22Rv1 (cell line): ENCODE measurements around the gene UGT2B17.
"Not testable (repeated sequence)": the region's sequence is repeated elsewhere in the genome, so short reads cannot be mapped to it uniquely, and the experiment has no call there.

Source experiments
- H3K27ac ChIP-seq: fragments of 450-650 bp; 2 replicates; pipeline ENCODE4 v1.5.1; 2017
- ZFX ChIP-seq: fragments of 450-650 bp; IDR thresholded peaks from 2 replicates; pipeline ENCODE4 v1.6.1; 2017; ENCODE audit warnings: antibody characterized with exemption, borderline replicate concordance
- TF ChIP-seq, protein P1 (sequence below): fragments of 450-650 bp; IDR thresholded peaks from 2 replicates; pipeline ENCODE4 v1.5.1; 2017; ENCODE audit warnings: mild to moderate bottlenecking

The UGT2B17 gene

DNA sequence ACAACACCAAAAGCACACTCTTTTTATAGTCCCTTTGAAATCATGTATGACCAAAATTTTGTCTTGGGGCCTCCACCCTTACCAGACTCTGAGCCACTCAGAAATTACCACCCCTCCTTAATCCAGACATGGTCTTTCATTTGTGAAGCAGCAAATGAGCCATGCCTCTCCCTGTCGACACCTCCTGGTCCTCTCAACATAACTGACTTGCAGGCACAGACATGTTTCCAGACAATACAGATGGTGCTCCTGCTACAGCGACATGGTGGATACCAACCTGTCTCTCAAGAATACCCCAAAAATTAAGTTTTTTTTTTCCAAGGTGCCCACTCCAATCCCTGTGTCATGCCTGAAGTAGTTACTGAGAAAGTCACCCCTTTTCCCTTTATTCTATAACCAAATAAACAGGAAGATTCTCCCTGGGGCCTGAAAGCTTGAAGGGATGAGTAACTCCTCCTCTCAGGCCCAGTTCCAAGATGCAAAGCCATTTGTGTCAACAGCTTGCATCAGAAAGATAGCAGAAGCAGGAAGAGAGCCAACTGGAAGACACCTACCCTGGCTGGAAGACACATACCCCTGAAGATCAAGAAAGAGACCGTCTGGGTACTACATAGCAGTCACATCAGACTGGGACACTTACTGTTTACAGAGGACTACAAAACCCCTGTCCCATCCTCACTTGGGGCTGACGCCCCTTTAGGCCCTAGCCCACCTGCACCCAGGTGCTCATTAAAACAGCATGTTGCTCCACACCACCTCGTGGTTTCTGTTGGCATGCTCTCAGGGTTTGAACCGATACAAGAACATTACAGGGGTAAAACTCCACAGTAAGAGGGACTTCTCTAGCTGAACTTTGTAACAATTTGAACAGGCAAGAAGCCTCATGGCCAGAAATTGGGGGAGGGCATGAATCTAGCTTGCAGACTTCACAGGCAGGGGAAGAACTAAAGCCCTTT, 5.5 kb upstream of the UGT2B17 start:
- H3K27ac ChIP-seq = no peak overlapping the region
- TF ChIP-seq ZFX = no peak
- TF ChIP-seq, protein P1, sequence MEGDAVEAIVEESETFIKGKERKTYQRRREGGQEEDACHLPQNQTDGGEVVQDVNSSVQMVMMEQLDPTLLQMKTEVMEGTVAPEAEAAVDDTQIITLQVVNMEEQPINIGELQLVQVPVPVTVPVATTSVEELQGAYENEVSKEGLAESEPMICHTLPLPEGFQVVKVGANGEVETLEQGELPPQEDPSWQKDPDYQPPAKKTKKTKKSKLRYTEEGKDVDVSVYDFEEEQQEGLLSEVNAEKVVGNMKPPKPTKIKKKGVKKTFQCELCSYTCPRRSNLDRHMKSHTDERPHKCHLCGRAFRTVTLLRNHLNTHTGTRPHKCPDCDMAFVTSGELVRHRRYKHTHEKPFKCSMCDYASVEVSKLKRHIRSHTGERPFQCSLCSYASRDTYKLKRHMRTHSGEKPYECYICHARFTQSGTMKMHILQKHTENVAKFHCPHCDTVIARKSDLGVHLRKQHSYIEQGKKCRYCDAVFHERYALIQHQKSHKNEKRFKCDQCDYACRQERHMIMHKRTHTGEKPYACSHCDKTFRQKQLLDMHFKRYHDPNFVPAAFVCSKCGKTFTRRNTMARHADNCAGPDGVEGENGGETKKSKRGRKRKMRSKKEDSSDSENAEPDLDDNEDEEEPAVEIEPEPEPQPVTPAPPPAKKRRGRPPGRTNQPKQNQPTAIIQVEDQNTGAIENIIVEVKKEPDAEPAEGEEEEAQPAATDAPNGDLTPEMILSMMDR = no peak

DNA sequence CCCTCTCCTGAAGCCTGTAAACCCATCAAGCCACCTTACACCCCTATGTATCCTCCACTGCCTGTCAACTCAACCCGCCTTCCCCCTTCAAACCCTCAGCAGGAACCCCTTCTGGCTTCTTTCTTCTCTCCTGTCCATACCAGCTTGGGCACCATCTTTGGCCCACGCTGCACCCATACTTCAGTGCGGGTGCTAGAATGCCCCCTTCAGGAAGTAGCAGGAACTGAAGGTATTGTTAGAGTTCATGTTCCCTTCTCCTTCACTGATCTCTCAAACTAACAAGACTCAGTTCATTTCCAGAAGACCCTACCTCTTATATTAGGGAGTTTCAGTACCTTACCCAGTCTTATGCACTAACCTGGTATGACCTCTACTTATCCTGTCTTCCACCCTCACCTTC, 1.5 kb upstream of the UGT2B17 start:
- H3K27ac ChIP-seq = no peak overlapping the region
- TF ChIP-seq, protein P1 = 0 out of 2 replicates have a peak, but pooled peaks have one; percentile 11
- no peak for TF ChIP-seq ZFX

DNA sequence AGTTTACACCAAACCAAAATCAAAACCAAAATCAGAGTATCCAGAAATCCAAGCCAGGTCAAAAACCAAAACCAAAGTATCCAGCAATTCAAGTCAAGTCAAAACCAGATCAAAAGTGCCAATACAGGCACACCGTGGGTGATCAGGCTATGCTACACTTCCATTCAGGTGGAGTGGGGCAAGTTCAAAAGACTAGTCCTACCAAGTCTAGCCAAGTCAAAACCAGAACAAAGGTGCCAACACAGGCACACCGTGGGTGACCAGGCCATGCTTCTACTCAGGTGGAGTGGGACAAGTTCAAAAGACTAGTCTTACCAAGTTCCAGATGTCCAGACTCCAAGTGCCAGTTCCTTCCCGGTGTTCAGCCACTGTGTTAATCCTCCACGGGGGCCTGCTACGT, 486 bp downstream of the UGT2B17 start:
- not testable (repeated sequence) for H3K27ac ChIP-seq

DNA sequence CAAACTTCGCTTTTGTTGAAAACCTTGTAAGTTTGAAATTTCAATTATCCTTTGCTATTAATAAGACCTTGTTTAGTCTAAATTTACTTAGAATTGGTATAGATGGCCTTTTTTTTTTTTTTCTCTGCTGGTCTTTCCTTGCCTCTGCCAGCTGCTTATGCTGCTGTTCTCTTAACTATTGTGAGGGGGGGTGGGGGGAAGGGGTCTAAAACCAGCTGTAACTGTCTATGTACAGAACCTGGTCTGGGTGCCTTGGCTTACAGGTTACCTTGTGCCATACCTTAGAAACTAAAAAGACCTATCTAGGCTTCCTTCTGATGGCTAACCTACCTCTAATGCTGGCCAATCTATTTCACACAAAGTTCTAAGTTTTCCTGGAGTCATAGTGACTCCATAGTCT, 1.0 kb downstream of the UGT2B17 start:
- H3K27ac ChIP-seq = no peak overlapping the region
- TF ChIP-seq, protein P1 = no peak
- no peak for TF ChIP-seq ZFX

DNA sequence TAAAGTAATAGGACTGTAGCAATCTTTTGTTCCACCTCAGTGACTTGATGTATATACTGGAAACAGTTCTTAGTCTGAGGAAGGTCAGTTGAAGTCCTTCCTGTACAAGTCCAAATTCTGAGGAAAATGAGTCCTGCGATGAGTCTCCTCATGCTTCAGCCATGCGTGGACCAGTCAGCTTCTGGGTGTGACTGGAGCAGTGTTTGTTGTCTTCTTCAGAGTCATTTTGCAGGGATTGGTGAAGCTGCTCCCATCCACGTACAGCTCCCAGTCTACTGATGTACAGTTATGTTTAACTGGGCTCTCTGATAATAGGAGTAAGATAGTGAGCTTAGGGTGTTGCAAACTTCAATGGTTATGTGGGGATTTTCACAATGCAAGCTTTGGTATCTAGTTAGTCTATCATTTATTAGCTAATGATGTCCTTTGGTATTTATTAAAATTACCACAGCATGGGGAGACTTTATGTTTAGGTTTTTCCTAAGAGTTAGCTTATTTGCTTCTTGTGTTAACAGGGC, 3.4 kb downstream of the UGT2B17 start:
- TF ChIP-seq ZFX = no peak
- TF ChIP-seq, protein P1 = no peak
- H3K27ac ChIP-seq = no peak overlapping the region

DNA sequence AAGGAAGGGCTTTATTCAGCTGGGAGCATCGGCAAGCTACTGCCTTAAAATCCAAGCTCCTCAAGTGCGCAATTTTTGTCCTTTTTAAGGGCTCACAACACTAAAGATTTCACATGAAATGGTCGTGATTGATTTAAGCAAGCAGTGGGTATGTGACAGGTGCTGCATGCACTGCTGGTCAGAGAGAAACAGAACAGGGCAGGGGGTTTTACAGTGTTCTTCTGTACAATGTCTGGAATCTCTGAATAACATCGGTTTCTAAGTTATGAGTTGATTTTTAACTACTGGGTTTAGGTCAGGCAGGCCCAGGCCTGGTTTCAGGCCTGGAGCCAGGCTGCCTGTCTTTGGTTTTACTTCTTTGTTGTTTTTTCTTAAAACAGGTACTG, 6.0 kb downstream of the UGT2B17 start:
- H3K27ac ChIP-seq = no peak overlapping the region

DNA sequence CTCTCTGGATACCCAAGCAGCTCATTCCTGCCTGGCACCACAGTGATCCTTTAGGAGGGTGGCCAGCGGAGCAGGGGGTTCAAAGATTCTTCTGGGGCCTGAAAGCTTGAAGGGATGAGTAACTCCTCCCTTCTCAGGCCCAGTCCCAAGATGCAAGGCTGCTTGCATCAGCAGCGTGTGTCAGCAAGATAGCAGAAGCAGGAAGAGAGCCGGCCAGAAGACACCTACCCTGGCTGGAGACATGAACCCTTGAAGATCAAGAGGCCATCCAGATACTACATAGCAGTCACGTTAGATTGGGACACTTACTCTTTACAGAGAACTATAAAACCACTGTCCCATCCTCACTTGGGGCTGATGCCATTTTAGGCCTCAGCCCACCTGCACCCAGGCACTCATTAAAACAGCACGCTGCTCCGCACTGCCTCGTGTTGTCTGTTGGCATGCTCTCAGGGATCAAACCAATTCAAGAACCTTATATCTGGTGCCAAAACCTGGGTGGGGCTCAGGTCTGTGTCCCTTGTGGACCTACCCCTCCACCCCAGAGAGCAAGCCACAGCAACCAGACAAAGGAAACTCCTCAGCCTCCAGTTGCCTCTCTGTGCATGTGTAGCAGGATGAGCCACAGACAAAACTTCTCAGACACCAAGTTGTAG, 6.5 kb downstream of the UGT2B17 start:
- no peak for TF ChIP-seq ZFX
- TF ChIP-seq, protein P1 = no peak
- H3K27ac ChIP-seq = no peak overlapping the region

More for the DNA sequence above, 6.0 kb downstream of the UGT2B17 start:
- TF ChIP-seq, protein P1 = no peak
- TF ChIP-seq ZFX = no peak

DNA sequence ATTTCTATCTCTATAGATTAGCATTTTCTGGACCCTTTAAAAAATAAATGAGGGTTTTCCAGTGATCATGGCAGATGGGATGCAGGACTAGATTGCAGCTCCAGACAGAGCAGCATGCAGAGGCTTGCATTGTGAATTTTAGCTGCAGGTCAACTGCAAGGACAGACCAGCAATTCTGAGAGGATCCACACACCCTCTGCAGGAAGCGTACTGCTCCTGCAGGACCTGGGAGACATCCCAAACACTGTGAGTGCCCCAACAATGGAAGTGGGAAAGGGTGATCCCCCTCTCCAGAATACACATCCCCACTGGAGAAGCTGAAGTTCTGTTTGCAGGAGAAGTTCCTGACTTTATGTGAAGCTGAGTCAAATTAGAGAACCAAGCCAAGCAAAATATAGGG, 7.1 kb downstream of the UGT2B17 start:
- not testable (repeated sequence) for H3K27ac ChIP-seq

DNA sequence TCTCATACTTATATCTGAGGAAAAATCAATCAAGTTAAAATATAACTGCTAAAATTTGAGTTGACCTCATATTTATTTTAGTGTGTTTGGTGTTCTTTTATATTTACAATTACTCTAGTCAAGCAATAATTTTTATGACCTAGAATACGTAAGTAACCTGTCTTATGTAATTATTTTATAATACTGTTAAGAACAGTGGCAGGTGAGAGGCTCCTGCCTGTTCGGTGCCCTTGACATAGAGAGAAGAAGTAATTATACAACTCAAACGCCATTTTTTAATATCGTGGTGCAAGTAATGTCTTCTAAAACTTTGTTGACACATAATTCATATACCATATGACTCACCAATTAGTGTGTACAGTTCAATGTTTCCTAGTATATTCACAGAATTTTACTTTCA, 7.6 kb downstream of the UGT2B17 start:
- not testable (repeated sequence) for H3K27ac ChIP-seq

DNA sequence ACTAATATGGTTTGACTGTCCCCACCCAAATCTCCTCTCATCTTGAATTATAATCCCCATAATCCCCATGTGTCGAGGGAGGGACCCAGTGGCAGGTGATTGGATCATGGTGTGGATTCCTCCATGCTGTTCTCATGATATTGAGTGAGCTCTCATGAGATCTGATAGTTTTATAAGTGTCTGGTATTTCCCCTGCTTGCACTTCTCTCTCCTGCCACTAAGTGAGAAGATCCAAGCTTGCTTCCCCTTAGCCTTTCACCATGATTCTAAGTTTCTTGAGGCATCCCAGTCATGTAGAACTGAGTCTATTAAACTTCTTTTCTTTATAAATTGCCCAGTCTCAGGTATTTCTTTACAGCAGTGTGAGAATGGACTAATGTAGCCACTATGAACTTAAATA, 9.8 kb downstream of the UGT2B17 start:
- H3K27ac ChIP-seq = not testable (repeated sequence)

DNA sequence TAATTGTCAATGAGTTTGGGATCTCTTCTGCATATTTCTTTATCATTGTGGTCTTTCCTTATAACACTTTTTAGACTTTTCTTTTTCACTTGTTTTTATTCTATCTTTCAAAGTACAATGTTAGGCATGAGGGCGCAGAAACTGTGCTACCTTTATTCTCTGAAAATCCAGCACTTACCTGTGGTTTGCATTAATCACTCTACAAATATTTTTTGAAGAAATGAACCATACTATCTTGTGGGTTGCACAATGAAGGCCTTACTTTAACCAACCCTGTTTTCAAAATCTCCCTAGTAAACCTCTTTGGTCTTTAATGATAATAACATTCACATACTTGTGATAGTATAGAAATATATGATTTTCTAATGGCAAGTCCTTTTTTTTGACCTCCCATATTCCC, 11.0 kb downstream of the UGT2B17 start:
- not testable (repeated sequence) for H3K27ac ChIP-seq

DNA sequence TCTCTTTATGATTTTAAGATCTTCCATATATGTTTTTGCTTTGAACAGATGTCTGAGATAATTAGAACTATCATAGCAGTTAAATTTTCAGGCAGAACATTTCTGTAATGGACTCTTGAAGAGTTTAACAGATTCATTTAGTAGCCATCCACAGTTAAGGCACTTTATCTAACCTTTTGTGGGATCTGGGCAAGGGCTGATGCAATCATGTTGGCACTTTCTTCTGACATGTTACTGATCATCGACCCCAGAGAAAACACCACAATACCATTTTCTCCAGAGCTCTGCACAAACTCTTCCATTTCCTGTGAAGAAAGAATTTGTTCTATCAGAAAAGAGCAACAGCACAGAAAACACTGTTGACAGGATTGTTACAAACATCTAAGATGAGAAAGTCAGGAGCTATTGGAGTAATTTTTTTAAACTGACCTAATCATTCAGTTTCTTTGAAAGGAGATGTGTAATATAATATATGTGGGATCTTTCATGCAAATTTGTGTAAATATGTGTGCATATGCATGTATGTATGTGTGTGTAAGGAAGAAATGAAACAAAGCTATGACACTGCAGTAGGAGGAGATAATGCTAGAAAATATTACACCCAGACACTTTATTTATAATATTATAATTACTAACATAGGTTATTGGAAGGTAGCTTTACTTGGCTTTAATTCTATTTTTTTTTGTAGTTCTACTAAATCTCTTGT, 15.6 kb downstream of the UGT2B17 start:
- H3K27ac ChIP-seq = not testable (repeated sequence)
